ENCODE data around the gene MFSD11. TPM values are rescaled to one million over a fixed set of nuclear protein-coding genes. Genes with fewer than 3 reads are reported as not detected.

The MFSD11 gene
- total and polyA plus RNA-seq, 11 donors, result 14.3 to 36.5 (median 25.3) TPM

DNA sequence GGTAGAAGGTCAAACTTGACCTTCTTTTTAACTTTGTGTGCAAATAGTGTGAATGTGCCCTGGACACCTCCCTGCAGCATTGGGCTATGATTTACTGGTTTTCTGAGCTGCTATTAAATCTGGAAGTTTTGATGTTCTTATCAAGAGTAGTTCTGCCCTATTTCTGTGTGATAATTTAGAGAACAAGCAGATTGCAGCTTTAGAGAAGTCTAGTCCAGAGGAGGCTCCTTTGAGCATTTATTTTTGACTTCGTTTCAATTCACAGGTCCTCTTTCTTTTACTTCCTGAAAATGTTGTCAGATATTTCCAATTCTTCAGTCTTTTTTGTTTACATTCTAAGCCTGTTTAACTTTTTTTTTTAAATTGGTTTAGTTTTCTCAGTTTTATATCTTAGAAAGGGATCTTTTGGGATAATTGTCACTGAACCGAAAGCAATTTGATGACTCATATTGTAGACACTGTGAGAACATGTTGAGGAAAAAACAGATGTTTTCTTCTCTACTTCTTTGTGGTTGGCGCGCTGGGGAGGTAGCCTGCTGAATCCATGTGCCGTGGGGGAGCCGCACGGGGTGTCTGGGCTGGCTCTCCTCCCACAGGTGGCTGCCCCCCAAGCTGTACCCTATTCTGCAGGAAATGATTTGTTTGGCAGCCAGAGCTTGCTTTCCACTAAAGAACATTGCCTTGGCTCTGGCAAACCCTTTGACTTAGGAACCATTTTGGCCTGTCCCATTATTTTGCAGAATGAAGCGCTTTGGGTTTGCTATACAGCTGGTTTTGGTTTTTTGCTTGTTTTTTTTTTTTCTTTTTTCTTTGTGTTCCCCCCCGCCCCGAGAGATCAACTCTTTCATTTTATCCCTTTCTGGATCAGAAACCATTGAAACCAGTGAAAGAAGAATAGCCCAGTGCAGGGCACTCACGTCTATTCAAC is 53.4 kb downstream of the MFSD11 start:
- H3K4me1 ChIP-seq, result peaks cover 0 to 21% (median 0%) of the 10 kb centered on the region in 12 donors
- intact Hi-C loops (cut with DNase I), result no loop called here
- peaks cover 0 to 5% (median 0%) of the 10 kb centered on the region in 9 donors for H3K36me3 ChIP-seq
- DNase-seq, result no peak
- no peak for TF ChIP-seq POLR2A (IDR thresholded peaks at IDR 0.05)
- TF ChIP-seq, protein P1, sequence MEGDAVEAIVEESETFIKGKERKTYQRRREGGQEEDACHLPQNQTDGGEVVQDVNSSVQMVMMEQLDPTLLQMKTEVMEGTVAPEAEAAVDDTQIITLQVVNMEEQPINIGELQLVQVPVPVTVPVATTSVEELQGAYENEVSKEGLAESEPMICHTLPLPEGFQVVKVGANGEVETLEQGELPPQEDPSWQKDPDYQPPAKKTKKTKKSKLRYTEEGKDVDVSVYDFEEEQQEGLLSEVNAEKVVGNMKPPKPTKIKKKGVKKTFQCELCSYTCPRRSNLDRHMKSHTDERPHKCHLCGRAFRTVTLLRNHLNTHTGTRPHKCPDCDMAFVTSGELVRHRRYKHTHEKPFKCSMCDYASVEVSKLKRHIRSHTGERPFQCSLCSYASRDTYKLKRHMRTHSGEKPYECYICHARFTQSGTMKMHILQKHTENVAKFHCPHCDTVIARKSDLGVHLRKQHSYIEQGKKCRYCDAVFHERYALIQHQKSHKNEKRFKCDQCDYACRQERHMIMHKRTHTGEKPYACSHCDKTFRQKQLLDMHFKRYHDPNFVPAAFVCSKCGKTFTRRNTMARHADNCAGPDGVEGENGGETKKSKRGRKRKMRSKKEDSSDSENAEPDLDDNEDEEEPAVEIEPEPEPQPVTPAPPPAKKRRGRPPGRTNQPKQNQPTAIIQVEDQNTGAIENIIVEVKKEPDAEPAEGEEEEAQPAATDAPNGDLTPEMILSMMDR (IDR thresholded peaks at IDR 0.05), result no peak
- no peaks in the 10 kb centered on the region for H3K9me3 ChIP-seq
- H3K27me3 ChIP-seq, result no peaks in the 10 kb centered on the region
- peak overlapping the region in 4 of 12 donors; percentile 6 to 36 (median 28) for H3K4me3 ChIP-seq
- peak in 1 of 4 donors; percentile 59 for ATAC-seq
- H3K27ac ChIP-seq, result peak overlapping the region in 5 of 12 donors; percentile 1 to 67 (median 11)
- 53 to 65% (median 56%) methylated on average over 11 of the region's 11 CpGs for WGBS, 4 donors

DNA sequence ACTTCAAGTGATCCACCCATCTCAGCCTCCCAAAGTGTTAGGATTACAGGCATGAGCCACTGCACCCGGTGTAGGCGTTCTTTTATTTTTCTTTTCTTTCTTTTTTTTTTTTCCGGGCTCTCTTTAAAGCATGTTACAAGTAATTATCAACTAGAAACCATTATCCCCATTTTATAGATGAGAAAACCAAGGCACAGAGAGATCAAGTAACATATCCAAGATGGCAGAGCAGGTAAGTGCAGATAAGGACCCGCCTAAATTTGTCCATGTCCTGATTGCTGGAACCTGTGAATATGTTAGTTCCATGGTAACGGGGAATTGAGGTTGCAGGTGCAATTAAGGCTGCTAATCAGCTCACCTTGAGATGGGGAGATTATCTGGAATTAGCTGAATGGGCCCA is 54.4 kb downstream of the MFSD11 start:
- ATAC-seq (no peak), DNase-seq (no peak)
- no peaks in the 10 kb centered on the region for H3K27me3 ChIP-seq
- peaks cover 0 to 21% (median 0%) of the 10 kb centered on the region in 12 donors for H3K4me1 ChIP-seq
- no peaks in the 10 kb centered on the region for H3K9me3 ChIP-seq
- whole genome bisulfite sequencing, 4 donors, result 96 to 98% (median 97%) methylated on average over 5 of the region's 5 CpGs
- no peak overlapping the region for H3K4me3 ChIP-seq
- no peak for TF ChIP-seq POLR2A (IDR thresholded peaks at IDR 0.05)
- TF ChIP-seq, protein P1 (IDR thresholded peaks at IDR 0.05), result no peak
- no peak overlapping the region for H3K27ac ChIP-seq
- intact Hi-C loops (cut with DNase I), result no loop called here
- H3K36me3 ChIP-seq, result no peaks in the 10 kb centered on the region

DNA sequence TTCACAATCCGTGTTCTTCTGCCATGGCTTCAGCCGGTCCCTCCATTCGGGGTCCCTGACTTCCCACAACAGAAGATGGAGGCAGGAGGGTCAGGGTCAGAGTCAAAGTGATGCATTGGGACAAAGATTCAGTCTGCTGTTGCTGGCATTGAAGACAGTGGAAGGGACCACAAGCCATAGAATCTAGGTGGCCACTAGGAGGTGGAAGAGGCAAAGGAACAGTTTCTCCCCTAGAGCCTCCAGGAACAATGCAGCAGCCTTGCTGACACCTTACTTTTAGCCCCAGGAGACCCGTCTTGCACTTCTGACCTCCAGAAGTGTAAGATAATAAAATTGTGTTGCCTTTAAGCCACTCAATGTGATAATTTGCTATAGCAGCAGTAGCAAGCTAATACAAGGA is 55.9 kb downstream of the MFSD11 start:
- intact Hi-C loops (cut with DNase I), result no loop called here
- no peak overlapping the region for H3K27ac ChIP-seq
- ATAC-seq (no peak), DNase-seq (no peak)
- peaks cover 0 to 16% (median 0%) of the 10 kb centered on the region in 12 donors for H3K4me1 ChIP-seq
- H3K4me3 ChIP-seq, result no peak overlapping the region
- TF ChIP-seq POLR2A (IDR thresholded peaks at IDR 0.05), result no peak
- TF ChIP-seq, protein P1 (IDR thresholded peaks at IDR 0.05), result no peak
- H3K36me3 ChIP-seq, result no peaks in the 10 kb centered on the region
- H3K27me3 ChIP-seq, result no peaks in the 10 kb centered on the region
- 81 to 91% (median 89%) methylated on average over 4 of the region's 4 CpGs for WGBS, 4 donors
- H3K9me3 ChIP-seq, result no peaks in the 10 kb centered on the region

DNA sequence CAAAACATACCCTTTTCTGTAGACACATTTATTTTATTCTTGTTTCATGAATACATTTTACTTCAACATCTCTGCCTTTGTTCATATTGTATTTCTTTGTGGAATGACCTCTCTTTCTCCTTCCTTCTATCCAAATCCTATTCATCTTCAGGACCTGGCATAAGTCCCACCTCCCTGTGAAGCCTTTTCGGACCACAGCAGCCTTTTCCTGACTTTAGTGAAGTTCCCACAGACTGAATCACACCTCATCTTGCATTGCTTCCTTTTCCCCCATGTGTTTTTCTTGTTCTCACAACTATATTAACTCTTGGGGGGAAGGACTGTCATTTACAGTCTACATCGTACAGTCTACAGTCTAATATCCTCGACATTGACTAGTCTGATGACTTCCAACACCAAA is 58.2 kb downstream of the MFSD11 start:
- H3K36me3 ChIP-seq, result no peaks in the 10 kb centered on the region
- no peak overlapping the region for H3K4me3 ChIP-seq
- H3K9me3 ChIP-seq, result no peaks in the 10 kb centered on the region
- H3K27ac ChIP-seq, result no peak overlapping the region
- ATAC-seq, result no peak
- H3K27me3 ChIP-seq, result no peaks in the 10 kb centered on the region
- WGBS, 4 donors, result 62 to 72% (median 69%) methylated on average over 3 of the region's 3 CpGs
- no peak for TF ChIP-seq POLR2A (IDR thresholded peaks at IDR 0.05)
- TF ChIP-seq, protein P1 (IDR thresholded peaks at IDR 0.05), result no peak
- no peak for DNase-seq
- intact Hi-C loops (cut with DNase I), result no loop called here
- H3K4me1 ChIP-seq, result peaks cover 0 to 11% (median 0%) of the 10 kb centered on the region in 12 donors

Data from heart left ventricle (tissue), 16 donors.